Activated CD8-positive, alpha-beta memory T cell treated with anti-CD3 and anti-CD28 coated beads, Interleukin-2, amount 50 U/mL, for 24 hours (primary cell): ENCODE results near the gene MMD2.
"Not testable (repeated sequence)": the region's sequence is repeated elsewhere in the genome, so short reads cannot be mapped to it uniquely, and the experiment has no call there.

Experiments used
- DNase-seq: peaks from one replicate; pipeline ENCODE4 v3.0.0-alpha.2; 2020; ENCODE audit errors: extremely low read depth

The MMD2 gene, protein sequence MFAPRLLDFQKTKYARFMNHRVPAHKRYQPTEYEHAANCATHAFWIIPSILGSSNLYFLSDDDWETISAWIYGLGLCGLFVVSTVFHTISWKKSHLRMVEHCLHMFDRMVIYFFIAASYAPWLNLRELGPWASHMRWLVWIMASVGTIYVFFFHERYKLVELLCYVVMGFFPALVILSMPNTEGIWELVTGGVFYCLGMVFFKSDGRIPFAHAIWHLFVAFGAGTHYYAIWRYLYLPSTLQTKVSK

DNA sequence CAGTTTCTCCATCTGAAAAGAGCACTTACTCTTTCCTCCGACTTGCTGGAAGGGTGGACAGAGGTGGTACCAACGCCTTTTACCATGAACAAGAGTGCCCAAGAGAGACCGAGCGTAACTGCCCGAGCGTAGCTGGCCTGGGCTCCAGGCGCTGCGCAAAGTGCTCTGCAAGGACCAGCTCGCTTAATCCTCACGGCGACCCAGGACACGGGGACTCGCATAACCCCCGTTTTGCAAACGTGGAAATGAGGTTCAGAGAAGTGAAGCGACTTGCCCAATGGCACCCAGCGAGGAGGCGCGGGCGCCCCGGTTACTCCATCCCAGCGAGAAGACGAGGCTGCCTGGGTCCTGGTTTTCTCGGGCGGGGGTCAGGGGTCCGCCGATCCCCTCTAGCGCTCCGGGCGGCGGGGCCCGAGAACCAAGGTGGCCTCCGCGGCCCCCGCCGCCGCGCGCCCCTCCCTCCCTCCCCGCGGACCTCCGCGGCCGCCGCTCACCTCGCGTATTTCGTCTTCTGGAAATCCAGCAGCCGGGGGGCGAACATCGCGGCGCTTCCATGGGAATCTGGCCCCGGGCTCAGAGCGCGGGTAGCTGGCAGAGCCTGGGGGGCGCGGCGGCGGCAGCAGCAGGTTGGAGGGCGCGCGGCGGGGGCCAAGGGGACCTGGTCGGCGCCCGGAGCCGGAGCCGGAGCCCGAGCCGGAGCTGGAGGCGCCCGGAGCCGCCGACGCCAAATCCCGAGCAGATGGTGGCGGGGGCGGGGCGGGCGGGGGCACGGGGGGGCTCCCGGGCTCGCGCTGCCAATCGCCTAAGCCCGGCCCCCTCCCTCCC is at the start of gene MMD2:
Gene MMD2 (minus strand): TSS at position 711 of the 825 bp plus-strand sequence. CDS start 170 bp downstream, at position 541.
- DNase-seq = no peak

DNA sequence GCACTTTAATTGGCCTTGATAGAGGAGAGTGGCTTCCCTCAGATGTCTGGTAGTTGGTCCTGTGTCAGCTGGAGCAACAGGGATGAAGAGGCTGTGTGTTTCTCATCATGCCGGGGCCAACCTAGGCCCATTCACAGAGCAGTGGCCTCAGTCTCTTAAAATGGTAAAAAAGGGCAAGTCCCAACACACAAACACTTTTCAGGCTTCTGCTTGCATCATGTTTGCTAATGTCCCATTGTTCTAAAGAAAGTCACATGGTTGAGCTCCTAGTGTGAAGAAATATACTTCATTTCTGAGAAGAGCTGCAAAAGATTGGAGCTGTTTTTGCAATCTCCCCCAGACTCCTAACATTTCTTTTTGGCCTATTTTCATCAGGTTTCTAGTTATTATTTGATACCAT is 46.1 kb upstream of the MMD2 start:
- no peak for DNase-seq

DNA sequence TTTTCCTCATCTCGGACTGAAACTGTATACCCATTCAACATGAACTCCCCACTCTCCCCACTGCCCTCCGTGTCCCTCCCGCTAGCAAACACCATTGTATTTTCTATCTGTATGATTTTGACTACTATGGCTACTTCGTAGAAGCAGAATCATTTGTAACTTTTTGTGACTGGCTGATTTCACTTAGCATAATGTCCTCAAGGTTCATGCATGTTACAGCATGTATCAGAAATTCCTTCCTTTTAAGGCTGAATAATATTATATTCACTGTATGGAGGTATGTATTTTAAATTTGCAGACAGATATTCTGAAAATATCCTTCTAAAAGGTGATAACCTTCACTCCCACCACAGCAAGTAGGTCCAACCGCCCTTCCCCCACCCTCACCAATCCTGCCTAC is 42.9 kb upstream of the MMD2 start:
- no peak for DNase-seq

DNA sequence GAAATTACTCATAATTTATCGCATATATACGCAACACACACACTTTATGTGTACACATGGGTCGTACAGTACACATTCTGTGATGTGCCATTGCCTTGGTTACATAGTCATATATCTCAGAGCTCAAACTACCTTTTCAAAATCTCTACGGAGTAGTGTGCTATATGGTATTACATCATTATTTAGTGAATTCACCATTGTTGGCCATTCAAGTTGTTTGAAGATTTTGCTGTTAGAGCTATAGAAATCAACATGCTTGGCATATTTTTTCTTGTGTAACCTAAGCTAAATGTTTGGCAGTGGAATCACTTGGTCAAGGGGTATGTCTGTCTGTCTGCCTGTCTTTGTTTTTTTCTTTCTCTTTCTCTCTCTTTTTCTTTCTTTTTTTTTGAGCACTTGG is 42.0 kb upstream of the MMD2 start:
- no peak for DNase-seq

DNA sequence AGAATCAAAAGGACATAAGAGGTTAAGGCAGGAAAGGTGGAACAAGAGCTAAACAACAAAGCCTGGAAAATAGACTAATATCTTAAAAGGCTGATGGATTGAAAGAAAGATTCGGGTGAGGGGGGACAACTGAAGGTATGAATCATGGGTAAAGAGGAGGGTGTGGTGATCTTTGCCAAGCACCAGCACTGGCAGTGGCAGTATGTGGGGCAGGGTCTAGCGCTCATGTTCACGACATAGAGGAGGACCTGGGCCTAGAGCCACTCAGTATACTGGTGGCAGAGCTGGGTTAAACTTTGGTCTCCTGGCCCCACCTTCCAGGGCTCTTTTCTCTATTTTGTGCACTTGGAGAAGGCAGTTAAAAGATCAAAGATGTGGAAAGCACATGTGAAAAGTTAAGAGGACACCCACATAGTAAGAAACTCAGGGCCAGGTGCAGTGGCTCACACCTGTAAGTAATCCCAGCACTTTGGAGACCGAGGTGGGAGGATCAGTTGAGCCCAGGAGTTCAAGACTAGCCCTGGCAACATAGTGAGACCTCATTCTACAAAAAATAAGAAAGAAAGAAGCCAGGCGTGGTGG is 40.5 kb upstream of the MMD2 start:
- no peak for DNase-seq

DNA sequence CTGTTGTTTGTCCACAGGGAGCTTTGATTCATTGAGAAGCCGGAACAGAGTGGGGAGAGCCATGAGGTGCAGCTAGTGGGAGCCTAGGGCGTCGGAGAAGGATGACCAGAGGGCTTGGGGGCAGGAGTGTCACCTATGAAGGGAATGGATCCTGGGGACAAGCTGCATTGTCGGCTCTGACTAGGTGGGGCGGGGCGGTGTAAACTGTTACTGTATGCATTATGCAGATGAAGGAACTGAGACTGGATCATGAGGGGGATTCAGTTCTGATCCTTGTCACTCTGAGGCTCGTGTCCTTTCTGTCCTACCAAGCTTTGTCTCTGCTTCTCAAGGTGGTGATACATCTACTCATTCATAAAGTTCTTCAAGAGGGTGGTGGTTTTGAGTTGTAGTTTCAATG is 39.9 kb upstream of the MMD2 start:
- DNase-seq = no peak

DNA sequence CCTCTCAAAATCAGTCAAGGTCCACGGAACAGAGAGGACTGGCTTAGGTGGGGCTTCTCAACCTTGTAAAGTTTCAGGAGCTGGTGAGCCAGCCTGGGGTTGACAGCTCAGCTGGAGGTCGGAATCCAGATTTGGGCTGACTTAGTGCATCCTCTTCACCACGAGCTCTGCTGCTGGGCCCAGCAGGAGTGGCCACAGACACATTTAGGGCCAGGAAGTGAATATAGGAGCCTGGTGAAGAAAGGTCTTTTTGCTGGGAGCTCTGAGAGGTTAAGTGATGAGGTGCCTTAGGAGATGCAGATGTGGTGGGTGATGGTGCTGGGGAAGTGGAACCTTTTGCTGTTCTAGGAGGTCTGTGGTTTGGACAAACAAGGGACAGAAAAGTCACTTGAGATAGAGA is 39.3 kb upstream of the MMD2 start:
- no peak for DNase-seq

DNA sequence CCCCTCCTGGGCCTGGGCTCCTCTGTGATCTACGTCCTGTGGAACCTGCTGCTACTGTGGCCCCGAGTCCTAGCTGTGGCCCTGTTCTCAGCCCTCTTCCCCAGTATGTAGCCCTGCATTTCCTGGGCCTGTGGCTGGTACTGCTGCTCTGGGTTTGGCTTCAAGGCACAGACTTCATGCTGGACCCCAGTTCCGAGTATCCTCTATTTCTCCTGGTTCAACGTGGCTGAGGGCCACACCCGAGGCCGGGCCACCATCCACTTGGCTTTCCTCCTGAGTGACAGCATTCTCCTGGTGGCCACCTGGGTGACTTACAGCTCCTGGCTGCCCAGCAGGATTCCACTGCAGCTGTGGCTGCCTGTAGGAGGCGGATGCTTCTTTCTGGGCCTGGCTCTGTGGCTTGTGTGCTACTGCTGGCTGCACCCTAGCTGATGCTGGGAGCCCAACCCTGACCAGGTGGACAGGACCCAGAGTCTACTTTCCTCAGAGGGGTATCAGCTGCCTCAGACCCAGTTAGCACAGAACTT is 37.8 kb upstream of the MMD2 start:
- no peak for DNase-seq

DNA sequence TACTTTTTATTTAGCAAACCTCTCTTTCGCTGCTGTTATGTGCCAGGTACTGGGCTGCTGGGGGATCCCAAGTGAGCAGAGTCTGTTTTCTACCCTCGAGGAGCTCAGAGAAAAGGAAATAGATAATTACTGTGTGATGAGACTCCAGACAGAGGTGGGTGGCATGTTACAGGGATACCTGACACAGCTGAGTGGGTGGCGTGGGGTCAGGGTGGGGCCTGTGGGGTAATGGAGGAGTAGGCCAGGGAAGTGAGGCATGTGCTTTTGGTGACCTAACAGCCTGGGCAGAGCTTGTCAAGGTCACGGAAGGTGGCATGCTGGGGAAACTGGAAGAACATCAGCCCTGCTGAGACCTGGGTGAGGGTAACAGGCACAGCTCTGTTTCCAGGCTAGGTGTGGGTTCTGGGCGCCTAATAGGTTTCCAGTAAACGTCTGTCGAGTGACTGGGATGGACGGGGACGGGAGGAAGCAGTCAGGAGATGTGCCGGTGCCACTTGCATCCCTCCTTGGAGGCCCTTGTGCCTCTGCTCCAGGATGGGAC is 36.5 kb upstream of the MMD2 start:
- no peak for DNase-seq

DNA sequence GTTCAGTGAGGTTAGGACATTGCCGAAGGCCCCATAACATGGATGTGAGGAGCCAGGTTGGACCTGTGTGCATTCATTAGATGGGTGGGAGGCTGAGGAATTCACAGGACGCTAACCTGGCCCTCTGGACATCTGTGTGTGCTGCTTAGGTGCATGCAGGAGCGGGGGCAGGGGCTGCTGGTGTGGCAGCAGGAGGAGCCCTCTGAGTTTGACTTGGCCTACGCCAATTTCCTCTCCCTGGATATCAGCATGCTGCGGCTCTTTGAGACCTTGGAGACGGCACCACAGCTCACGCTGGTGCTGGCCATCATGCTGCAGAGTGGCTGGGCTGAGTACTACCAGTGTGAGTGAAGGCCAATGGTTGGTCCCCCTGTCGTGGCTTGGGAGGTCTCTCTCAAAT is 34.5 kb upstream of the MMD2 start:
- no peak for DNase-seq

DNA sequence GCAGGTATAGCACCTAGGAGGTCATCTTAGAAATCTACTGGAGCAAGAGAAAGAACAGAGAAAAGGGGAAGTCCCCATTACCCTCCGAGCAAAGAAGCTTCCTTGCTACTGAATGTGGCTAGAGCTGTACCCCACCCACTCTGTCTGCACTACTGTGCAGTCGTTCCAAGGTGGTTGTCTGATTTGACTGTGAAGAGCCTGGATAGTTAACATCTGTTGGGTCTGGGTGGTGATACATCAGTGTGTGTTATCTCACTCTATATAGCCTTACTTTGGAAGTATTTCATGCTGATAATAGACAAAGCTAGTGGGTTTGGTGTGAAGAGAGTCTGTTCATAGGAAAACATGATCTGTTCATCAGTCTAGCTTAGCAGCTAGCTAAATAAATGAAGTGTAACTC is 23.8 kb upstream of the MMD2 start:
- not testable (repeated sequence) for DNase-seq

DNA sequence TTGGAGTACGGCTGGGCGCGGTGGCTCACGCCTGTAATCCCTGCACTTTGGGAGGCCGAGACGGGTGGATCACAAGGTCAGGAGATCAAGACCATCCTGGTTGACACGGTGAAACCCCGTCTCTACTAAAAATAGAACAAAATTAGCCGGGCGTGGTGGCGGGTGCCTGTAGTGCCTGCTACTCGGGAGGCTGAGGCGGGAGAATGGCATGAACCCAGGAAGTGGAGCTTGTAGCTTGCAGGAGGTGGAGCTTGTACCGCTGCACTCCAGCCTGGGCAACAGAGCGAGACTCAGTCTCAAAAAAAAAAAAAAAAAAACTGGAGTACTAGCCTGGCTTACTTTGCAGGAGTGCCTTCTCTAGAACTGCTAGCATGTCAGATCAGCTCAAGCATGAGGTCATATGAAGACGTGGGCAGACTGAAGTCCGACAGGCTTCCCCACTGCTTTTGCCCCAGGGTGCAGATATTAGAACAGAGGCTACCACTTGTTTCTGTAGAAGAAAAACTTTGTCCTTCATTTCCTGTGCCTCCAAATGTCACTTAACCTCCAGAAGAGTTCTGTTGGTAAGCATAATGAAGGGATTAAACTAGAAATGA is 22.4 kb upstream of the MMD2 start:
- not testable (repeated sequence) for DNase-seq

DNA sequence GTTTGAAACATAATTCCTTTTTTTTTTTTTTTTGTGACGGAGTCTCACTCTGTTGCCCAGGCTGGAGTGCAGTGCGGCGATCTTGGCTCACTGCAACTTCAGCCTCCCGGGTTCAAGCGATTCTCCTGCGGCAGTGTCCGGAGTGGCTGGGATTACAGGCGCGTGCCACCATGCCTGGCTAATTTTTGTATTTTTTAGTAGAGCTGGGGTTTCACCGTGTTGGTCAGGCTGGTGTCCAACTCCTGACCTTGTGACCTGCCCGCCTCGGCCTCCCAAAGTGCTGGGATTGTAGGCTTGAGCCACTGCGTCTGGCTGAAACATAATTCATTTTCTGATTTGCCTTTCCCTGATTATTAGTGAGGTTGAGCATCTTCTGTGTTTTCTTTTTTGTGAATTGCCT is 16.6 kb upstream of the MMD2 start:
- DNase-seq = not testable (repeated sequence)

DNA sequence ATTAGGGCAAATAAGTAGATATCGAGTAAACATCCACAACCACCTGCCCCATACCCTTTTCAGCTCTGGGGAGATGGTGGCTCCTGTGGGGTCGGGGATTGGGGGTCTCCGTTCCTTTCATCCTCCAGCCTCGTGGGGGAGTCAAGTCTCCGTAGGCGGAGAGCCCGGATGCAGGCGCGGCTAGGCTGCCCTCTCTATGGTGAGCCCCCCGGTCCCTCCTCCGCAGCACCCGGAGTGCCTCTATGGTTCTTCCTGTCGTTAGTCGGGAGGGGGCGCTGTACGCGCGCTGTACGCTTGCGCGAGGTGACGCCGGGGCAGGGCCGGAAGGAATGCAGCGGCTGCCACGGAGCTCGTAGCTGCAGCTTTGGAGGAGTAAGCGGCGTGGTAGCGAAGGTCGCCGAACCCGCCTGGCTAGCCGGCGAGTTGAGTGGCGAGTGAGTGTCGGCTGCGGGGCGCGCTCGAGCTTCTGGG is 14.8 kb upstream of the MMD2 start:
- peak; percentile 83 for DNase-seq

DNA sequence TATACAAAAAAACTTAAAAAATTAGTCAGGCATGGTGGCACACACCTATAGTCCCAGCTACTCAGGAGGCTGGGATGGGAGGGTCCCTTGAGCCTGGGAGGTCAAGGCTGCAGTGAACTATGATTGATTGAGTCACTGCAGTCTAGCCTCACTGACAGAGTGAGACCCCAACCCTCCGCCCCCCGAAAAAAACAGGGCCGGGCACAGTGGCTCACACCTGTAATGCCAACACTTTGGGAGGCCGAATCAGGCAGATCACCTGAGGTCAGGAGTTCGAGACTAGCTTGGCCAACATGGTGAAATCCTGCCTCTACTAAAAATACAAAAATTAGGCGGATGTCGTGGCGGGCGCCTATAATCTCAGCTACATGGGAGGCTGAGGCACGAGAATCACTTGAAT is 13.5 kb upstream of the MMD2 start:
- DNase-seq = not testable (repeated sequence)

DNA sequence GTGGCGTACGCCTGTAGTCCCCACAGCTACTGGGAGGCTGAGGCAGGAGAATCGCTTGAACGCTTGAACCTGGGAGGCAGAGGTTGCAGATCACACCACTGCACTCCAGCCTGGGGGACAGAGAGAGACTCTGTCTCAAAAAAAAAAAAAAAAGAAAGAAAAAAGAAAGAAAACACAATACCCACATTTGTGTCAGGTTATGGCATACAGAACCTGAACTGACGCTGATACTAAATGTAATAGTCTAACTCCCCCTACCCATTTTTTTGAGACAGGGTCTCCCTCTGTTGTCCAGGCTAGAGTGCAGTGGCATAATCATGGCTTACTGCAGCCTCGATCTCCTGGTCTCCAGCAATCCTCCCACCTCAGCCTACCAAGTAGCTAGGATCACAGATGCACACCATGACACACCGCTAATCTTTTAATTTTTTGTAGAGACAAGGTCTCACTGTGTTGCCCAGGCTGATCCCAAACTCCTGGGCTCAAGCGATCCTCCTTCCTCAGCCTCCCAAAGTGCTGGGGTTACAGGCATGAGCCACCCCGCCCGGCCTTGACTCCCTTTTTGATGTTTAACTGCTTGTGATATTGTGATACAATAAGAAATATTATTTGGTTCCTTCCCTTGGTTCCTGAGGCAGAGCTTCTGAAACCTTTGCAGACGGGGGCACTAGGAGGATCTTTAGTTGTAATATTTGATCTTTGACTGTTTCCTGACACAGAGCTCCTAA is 6.5 kb upstream of the MMD2 start:
- no peak for DNase-seq

DNA sequence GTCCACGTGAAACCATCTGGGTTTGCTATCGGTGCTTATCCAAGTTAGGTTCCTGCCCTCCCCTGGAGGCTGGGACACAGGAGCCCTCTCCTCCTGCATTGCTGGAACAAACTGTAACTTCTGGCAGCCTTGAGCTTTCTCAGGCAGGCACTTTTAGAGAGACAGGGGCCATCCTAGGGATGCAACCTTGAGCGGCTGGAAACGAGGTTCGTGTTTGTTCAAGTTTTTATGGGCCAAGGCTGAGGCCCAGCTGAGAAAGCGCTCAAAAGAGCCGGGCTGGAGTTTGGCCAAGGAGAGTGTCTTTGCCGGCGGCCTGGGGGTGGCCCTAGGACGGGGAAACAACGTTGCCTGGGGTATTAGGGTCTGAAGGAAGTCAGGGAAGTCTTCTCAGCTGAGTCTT is 5.5 kb upstream of the MMD2 start:
- no peak for DNase-seq

DNA sequence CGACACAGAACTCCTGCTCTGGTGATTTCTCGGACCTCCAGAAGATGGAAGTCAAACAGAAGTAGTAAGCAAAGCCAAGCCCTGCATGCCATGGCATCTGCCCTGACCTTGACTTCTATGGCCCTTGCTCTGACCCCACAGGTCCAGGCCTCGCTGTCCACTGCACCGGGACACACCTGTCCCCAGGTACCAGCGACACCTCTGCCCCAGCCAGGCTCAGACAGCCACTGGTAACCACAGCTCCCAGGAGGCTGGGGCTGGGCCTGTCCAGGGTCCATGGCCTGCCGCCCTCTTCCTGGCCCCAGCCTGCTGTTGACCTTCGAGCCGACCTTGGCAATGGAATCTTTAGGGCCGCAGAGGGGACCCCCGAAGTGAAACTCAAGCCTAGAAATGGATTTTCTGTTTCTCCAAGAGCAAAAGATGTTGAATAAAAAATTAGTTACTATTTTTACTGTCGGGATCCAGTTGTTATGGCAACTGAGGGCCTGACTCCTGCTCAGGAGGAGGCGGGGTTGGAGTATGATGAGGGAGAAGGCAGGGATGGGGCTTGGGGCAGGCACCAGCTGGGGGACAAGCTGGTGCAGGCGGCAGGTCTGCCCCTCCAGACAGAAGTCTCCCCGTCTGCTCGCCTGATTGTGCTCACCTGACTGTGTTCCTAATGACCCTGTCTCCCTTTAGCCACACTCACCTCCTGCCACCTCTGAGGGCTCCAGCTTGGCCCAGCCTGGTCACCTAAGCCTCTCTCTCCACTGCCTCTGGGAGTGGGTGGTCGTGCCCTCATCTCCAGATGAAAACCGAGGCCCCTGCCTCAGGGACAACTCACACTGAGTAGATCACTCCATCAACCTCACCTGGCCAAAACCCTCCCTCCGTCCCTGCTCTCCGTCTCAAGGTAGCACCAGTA is 4.1 kb upstream of the MMD2 start:
- no peak for DNase-seq

DNA sequence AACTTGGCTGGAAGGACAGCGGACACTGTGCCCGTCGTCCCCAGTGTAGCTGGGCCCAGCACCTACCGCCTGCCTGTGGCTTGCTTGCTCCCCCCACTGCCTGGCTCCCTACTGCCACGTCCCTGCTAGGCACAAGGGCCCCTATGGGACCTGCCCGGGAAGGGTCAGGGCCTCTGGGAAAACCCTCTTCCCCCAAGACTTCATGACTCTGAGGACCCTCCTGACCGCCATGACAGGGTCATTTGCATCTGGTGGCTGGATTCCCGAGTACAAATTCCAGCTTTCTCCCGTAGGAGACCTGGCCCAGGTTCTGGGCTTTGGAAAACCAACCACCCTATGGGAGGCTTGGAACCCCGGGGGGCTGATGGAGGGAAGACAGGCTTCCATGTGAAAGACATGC is 1.4 kb upstream of the MMD2 start:
- DNase-seq = no peak

DNA sequence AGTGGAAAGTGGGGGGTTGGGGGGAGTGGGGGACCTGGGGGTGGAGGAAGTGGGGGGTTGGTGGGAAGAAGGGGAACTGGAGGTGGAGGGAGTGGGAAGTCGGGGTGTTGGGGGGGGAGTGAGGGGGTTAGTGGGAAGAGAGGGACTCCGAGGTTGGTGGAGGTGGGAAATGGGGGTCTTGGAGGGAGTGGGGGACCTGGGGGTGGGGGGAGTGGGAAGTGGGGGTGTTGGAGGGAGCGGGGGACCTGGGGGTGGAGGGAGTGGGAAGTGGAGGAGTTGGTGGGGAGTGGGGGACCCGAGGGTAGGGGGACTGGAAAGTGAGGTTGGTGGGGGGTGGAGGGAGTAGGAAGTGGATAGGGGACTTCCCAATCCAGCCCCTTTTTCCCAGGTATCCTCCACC is 906 bp upstream of the MMD2 start:
- DNase-seq = no peak
